Stimulated activated CD4-positive, alpha-beta T cell treated with anti-CD3 and anti-CD28 coated beads, Interleukin-1b, Interleukin-23, amount 100 ng/mL, for 1 hour (primary cell): Measurements from ENCODE around the gene WWC2.
"Not testable (repeated sequence)": the region's sequence is repeated elsewhere in the genome, so short reads cannot be mapped to it uniquely, and the experiment has no call there.

ENCODE experiments used
- DNase-seq, 2 donors: peaks; one replicate each; pipeline ENCODE4 v3.0.0-alpha.2; 2020; ENCODE audit warnings: low read depth in 2 of 2

The WWC2 gene

GRCh38 chr4:183100827-183101226 lies 1.8 kb downstream of the WWC2 start:
- no peak for DNase-seq

- DNase-seq, result no peak
Observed at GRCh38 chr4:183101956-183102480, 3.0 kb downstream of the WWC2 start.

GRCh38 chr4:183105092-183105491 lies 6.0 kb downstream of the WWC2 start:
- DNase-seq, result no peak

GRCh38 chr4:183106839-183107238 lies 7.8 kb downstream of the WWC2 start:
- no peak for DNase-seq

- no peak for DNase-seq
Observed at GRCh38 chr4:183107891-183108459, 8.9 kb downstream of the WWC2 start.

GRCh38 chr4:183110244-183110643 lies 11.2 kb downstream of the WWC2 start:
- DNase-seq, result no peak

GRCh38 chr4:183111452-183111885 lies 12.4 kb downstream of the WWC2 start:
- DNase-seq, result no peak

GRCh38 chr4:183118141-183118540 lies 19.1 kb downstream of the WWC2 start:
- no peak for DNase-seq

- no peak for DNase-seq
Observed at GRCh38 chr4:183118585-183118984, 19.5 kb downstream of the WWC2 start.

- DNase-seq, result not testable (repeated sequence)
Observed at GRCh38 chr4:183121660-183122059, 22.6 kb downstream of the WWC2 start.

GRCh38 chr4:183124228-183124627 lies 25.2 kb downstream of the WWC2 start:
- no peak for DNase-seq

GRCh38 chr4:183124865-183125264 lies 25.8 kb downstream of the WWC2 start:
- no peak for DNase-seq

- no peak for DNase-seq
Observed at GRCh38 chr4:183129125-183129524, 30.1 kb downstream of the WWC2 start.

GRCh38 chr4:183129675-183130074 lies 30.6 kb downstream of the WWC2 start:
- DNase-seq, result no peak

GRCh38 chr4:183130328-183131155 lies 31.5 kb downstream of the WWC2 start:
- no peak for DNase-seq

- DNase-seq, result no peak
Observed at GRCh38 chr4:183132081-183132480, 33.0 kb downstream of the WWC2 start.

- DNase-seq, result no peak
Observed at GRCh38 chr4:183132865-183133264, 33.8 kb downstream of the WWC2 start.

- no peak for DNase-seq
Observed at GRCh38 chr4:183136855-183137254, 37.8 kb downstream of the WWC2 start.

- no peak for DNase-seq
Observed at GRCh38 chr4:183139058-183139750, 40.1 kb downstream of the WWC2 start.

- no peak for DNase-seq
Observed at GRCh38 chr4:183139972-183140570, 41.0 kb downstream of the WWC2 start.

GRCh38 chr4:183140911-183141320 lies 41.9 kb downstream of the WWC2 start:
- no peak for DNase-seq

- no peak for DNase-seq
Observed at GRCh38 chr4:183141997-183142396, 42.9 kb downstream of the WWC2 start.
